K562 (cell line): ENCODE data around the gene SLC16A6.

Experiments
- ZNF174 ChIP-seq: fragments of 250-450 bp; sonication (Bioruptor Pico); IDR thresholded peaks from 2 replicates; pipeline ENCODE4 v1.4.0; 2020; ENCODE audit warnings: mild to moderate bottlenecking
- TF ChIP-seq, protein P1 (sequence below): sonication (generic); formaldehyde crosslinking; IDR thresholded peaks from 2 replicates; pipeline ENCODE4 v1.9.0; 2022; ENCODE audit warnings: mild to moderate bottlenecking, missing genetic modification reagents

DNA sequence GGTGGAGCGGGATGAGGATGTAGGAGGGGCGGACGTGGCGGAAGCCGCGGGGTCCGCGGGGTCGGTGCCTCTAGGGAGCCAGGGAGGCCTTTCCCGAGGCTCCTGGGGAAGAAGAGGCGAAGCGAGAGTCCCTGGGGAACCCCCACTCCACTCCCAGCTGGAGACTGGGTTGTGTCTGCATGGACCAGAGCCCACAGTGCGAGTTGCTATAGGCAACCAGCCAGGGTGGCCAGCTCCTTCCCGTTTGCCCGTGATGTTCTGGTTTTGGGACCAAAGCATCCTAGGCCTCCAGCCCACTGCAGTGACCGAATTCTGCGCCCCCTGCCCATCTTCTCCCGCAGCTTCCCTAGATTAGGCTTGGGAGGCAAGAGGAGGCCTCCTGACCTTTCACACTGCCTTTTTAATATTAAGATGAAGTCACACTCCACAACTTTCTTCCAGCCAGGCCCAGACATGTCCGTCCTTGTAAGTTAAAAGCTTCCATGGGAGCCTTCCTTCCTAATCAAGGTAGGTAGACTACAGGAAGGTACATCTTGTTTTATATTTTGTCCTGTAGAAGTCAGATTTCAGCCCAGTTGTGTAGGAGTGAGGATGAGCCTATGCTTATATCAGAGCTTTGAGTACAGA lies 42.6 kb downstream of the SLC16A6 start:
- TF ChIP-seq, protein P1, sequence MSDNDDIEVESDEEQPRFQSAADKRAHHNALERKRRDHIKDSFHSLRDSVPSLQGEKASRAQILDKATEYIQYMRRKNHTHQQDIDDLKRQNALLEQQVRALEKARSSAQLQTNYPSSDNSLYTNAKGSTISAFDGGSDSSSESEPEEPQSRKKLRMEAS (CRISPR knock-in tag), result no peak
- TF ChIP-seq ZNF174 (CRISPR knock-in tag), result no peak
